Caco-2 (cell line): ENCODE results near the gene SULT1C4. TPM values are rescaled to one million over a fixed set of nuclear protein-coding genes. Genes with fewer than 3 reads are reported as not detected.

Experiments used
- BruUV-seq: library from RNA; stranded (reverse); fragments of 400-500 nt; replicated peaks from 2 replicates; lab custom pipeline; 2021; lab: Mats Ljungman, UMichigan
- CTCF ChIA-PET: fragments of 300-600 bp; sonication (Branson Sonifier 250); formaldehyde crosslinking; loops from one replicate; lab custom pipeline; 2022; ENCODE audit warnings: antibody characterized with exemption; lab: Charles Lee
- POLR2A ChIA-PET: fragments of 300-600 bp; sonication (Branson Sonifier 250); formaldehyde crosslinking; loops from one replicate; lab custom pipeline; 2022; ENCODE audit warnings: antibody characterized with exemption; lab: Charles Lee
- DNase-seq, 2 experiments: peaks; one replicate each; pipeline versions ENCODE4 v3.0.0 to v3.0.0-alpha.2; 2020 to 2022
- H3K27me3 ChIP-seq: replicated peaks from 2 replicates; pipeline ENCODE4 v1.6.0; 2011; ENCODE audit warnings: low read length; ENCODE audit not compliant: control insufficient read depth, insufficient read depth
- H3K36me3 ChIP-seq: 2 replicates; pipeline ENCODE4 v1.5.1; 2011; ENCODE audit warnings: low read length; ENCODE audit not compliant: control insufficient read depth, insufficient read depth
- H3K4me1 ChIP-seq: fragments of 250-450 bp; sonication (Bioruptor Pico); 2 replicates; pipeline ENCODE4 v1.5.1; 2020; ENCODE audit warnings: mild to moderate bottlenecking
- H3K4me3 ChIP-seq: 2 replicates; pipeline ENCODE4 v1.5.1; 2011; ENCODE audit warnings: low read depth, mild to moderate bottlenecking, control low read depth, low read length
- H3K9me3 ChIP-seq: fragments of 250-450 bp; sonication (Bioruptor Pico); 2 replicates; pipeline ENCODE4 v1.5.1; 2020; ENCODE audit warnings: mild to moderate bottlenecking, moderate library complexity
- H3K27ac Mint-ChIP-seq: one replicate; pipeline ENCODE4 v1.8.0; 2022; ENCODE audit warnings: mixed read lengths; ENCODE audit not compliant: unreplicated experiment
- H3K27me3 Mint-ChIP-seq: one replicate; pipeline ENCODE4 v1.8.0; 2022; ENCODE audit warnings: mixed read lengths; ENCODE audit not compliant: insufficient read depth, unreplicated experiment
- H3K36me3 Mint-ChIP-seq: one replicate; pipeline ENCODE4 v1.8.0; 2022; ENCODE audit warnings: mild to moderate bottlenecking, mixed read lengths; ENCODE audit not compliant: insufficient read depth, unreplicated experiment
- H3K4me1 Mint-ChIP-seq: one replicate; pipeline ENCODE4 v1.8.0; 2022; ENCODE audit warnings: low read depth, mixed read lengths; ENCODE audit not compliant: unreplicated experiment
- H3K4me3 Mint-ChIP-seq: one replicate; pipeline ENCODE4 v1.8.0; 2022; ENCODE audit warnings: mild to moderate bottlenecking, moderate library complexity, mixed read lengths; ENCODE audit not compliant: unreplicated experiment
- H3K9me3 Mint-ChIP-seq: one replicate; pipeline ENCODE4 v1.8.0; 2022; ENCODE audit warnings: mixed read lengths; ENCODE audit not compliant: unreplicated experiment
- CTCF ChIP-seq, 2 experiments: fragments of 200-600 bp in 1 of 2; IDR thresholded peaks; 1 replicate in 1 of 2; 2 replicates in 1 of 2; pipeline versions ENCODE4 v1.5.1 to v1.8.0; 2011 to 2022; ENCODE audit warnings: antibody characterized with exemption in 1 of 2, control low read depth in 1 of 2, inconsistent platforms in 1 of 2, low read depth in 1 of 2, low read length in 1 of 2, mild to moderate bottlenecking in 1 of 2, moderate library complexity in 1 of 2; ENCODE audit not compliant: insufficient read depth in 1 of 2, severe bottlenecking in 1 of 2, unreplicated experiment in 1 of 2
- intact Hi-C: fragments of 100-400 bp; cut with micrococcal nuclease; formaldehyde crosslinking; loops from one replicate; pipeline ENCODE4 v1.10.0; 2022; ENCODE audit not compliant: unreplicated experiment
- total RNA-seq: library from RNA; stranded (reverse); gene quantifications from 2 replicates; pipeline ENCODE4 v1.2.3, GENCODE V29; 2022

Gene SULT1C4
- total RNA-seq, 1 experiment from 2014 or later = 4.0 TPM

DNA sequence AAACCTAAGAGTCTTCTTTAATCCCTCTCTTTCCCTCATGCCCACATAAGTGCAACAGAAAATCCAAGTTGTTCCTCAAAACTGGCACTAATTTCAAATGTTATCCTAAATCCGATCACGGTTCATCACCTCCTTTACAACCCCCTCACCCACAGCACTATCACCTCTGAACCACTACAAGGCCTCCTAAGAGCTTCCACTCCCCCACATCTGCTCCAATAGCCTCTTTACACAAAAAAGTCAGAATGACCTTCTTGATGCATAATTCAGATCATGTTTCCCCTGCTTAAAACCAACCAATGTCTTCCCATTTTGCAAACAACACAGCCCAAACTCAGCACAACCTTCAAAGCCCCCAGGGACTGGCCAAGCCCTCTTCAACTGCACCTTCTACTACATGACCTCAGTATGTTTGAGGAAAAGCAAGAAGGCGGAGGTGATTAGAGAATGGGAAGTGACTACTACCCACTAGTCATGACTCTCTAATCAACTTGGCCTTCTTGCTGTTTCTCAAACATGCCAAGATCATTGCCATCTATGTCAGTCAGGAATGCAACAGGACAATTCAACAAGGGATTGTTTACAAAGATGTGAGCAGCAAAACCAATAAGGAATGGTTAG lies 36.6 kb downstream of the SULT1C4 start:
- Mint-ChIP-seq H3K27me3 (no peaks in the 10 kb centered on the region), H3K27ac (no peak overlapping the region), H3K4me3 (no peak overlapping the region), H3K9me3 (no peaks in the 10 kb centered on the region), H3K36me3 (no peaks in the 10 kb centered on the region), H3K4me1 (no peaks in the 10 kb centered on the region)
- intact Hi-C loops = no loop called here
- Histone ChIP-seq H3K27me3 (no peaks in the 10 kb centered on the region), H3K9me3 (no peaks in the 10 kb centered on the region), H3K4me3 (no peak overlapping the region), H3K4me1 (no peaks in the 10 kb centered on the region), H3K36me3 (no peaks in the 10 kb centered on the region)
- POLR2A ChIA-PET = no interaction called here
- CTCF ChIA-PET = interaction anchor here (0.5 kb wide), 1 partner anchor 211 kb away, joined by 3 read pairs; no protein-coding TSS in a partner anchor
- no peak for TF ChIP-seq CTCF (IDR thresholded peaks at IDR 0.05; ENCODE audit: insufficient read depth in 1 of 2, low read depth in 1 of 2, low read length in 1 of 2, severe bottlenecking in 1 of 2, unreplicated experiment in 1 of 2)
- no peak for DNase-seq
- BruUV-seq = no TSS peak

- no peak for TF ChIP-seq CTCF (IDR thresholded peaks at IDR 0.05; ENCODE audit: insufficient read depth in 1 of 2, low read depth in 1 of 2, low read length in 1 of 2, severe bottlenecking in 1 of 2, unreplicated experiment in 1 of 2)
- H3K4me3 ChIP-seq = no peak overlapping the region
- no peaks in the 10 kb centered on the region for H3K9me3 Mint-ChIP-seq
- H3K27me3 Mint-ChIP-seq = no peaks in the 10 kb centered on the region
- no peak for DNase-seq
- H3K27me3 ChIP-seq = no peaks in the 10 kb centered on the region
- no peaks in the 10 kb centered on the region for H3K36me3 Mint-ChIP-seq
- H3K27ac Mint-ChIP-seq = no peak overlapping the region
- no peaks in the 10 kb centered on the region for H3K4me1 ChIP-seq
- no peaks in the 10 kb centered on the region for H3K9me3 ChIP-seq
- no peaks in the 10 kb centered on the region for H3K4me1 Mint-ChIP-seq
- POLR2A ChIA-PET = no interaction called here
- CTCF ChIA-PET = no interaction called here
- intact Hi-C loops = no loop called here
- H3K36me3 ChIP-seq = no peaks in the 10 kb centered on the region
- H3K4me3 Mint-ChIP-seq = no peak overlapping the region
- no TSS peak for BruUV-seq
Measured at GRCh38 chr2:108414945-108415344, 37.2 kb downstream of the SULT1C4 start.

DNA sequence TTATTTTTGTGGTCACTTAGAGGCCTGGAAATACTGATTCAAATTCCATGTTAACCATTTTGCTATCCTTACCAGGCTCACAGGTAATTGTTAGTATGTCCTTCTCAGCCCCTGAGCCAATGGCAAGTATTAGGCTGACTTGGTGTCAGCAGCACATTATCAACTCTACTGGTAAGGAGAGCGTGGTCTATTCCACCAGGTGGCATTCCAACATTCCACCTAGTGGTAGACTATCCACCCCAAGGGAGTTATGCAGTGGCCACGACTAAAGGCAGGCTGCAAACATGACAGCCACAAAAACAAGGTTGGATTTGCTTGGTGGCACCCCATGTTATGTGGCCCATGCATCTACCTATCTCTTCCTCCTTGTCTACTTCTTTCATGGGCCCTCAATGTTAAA lies 39.5 kb downstream of the SULT1C4 start:
- Mint-ChIP-seq H3K4me3 (no peak overlapping the region), H3K36me3 (no peaks in the 10 kb centered on the region), H3K9me3 (peaks cover 7% of the 10 kb centered on the region), H3K27ac (no peak overlapping the region), H3K27me3 (no peaks in the 10 kb centered on the region), H3K4me1 (peaks cover 6% of the 10 kb centered on the region)
- Histone ChIP-seq H3K36me3 (no peaks in the 10 kb centered on the region), H3K27me3 (no peaks in the 10 kb centered on the region), H3K4me1 (no peaks in the 10 kb centered on the region), H3K4me3 (no peak overlapping the region), H3K9me3 (no peaks in the 10 kb centered on the region)
- ChIA-PET POLR2A (no interaction called here), CTCF (no interaction called here)
- peak; percentile 61 to 70 for TF ChIP-seq CTCF (IDR thresholded peaks at IDR 0.05; ENCODE audit: insufficient read depth in 1 of 2, low read depth in 1 of 2, low read length in 1 of 2, severe bottlenecking in 1 of 2, unreplicated experiment in 1 of 2)
- intact Hi-C loops = loop anchor here (1.0 kb wide), 1 partner anchor 167 kb away; no protein-coding TSS in a partner anchor
- BruUV-seq = no TSS peak
- peak; percentile 57 to 61 for DNase-seq
